Neural progenitor cell (in vitro differentiated cells): ENCODE results near the gene PLEKHG1. TPM values are rescaled to one million over a fixed set of nuclear protein-coding genes. Genes with fewer than 3 reads are reported as not detected.

Source experiments
- DNase-seq: peaks from one replicate; pipeline ENCODE4 v3.0.0-alpha.2; 2016; ENCODE audit warnings: low spot score
- H2AFZ ChIP-seq: fragments of 200-600 bp; sonication (generic); replicated peaks from 2 replicates; pipeline ENCODE4 v1.6.1; 2016; ENCODE audit warnings: antibody characterized with exemption
- H3F3A ChIP-seq: fragments of 200-600 bp; sonication (generic); 2 replicates; pipeline ENCODE4 v1.6.1; 2016; ENCODE audit warnings: antibody characterized with exemption, low read depth
- H3K27ac ChIP-seq: fragments of 200-600 bp; sonication (generic); 2 replicates; pipeline ENCODE4 v1.5.1; 2016; ENCODE audit warnings: mild to moderate bottlenecking
- H3K27me3 ChIP-seq: fragments of 200-600 bp; sonication (generic); 2 replicates; pipeline ENCODE4 v1.6.1; 2016; ENCODE audit warnings: mild to moderate bottlenecking, moderate library complexity
- H3K36me3 ChIP-seq: fragments of 200-600 bp; sonication (generic); 2 replicates; pipeline ENCODE4 v1.5.1; 2016
- H3K4me1 ChIP-seq: fragments of 200-600 bp; sonication (generic); 2 replicates; pipeline ENCODE4 v1.6.1; 2016; ENCODE audit warnings: mixed run types
- H3K4me2 ChIP-seq: fragments of 200-600 bp; sonication (generic); 2 replicates; pipeline ENCODE4 v1.6.1; 2016
- H3K4me3 ChIP-seq: fragments of 200-600 bp; sonication (generic); 2 replicates; pipeline ENCODE4 v1.5.1; 2016
- H3K79me2 ChIP-seq: fragments of 200-600 bp; sonication (generic); 2 replicates; pipeline ENCODE4 v1.6.1; 2016; ENCODE audit warnings: low read depth
- H3K9ac ChIP-seq: fragments of 200-600 bp; sonication (generic); 2 replicates; pipeline ENCODE4 v1.6.1; 2016
- H3K9me3 ChIP-seq: fragments of 200-600 bp; sonication (generic); 2 replicates; pipeline ENCODE4 v1.5.1; 2016; ENCODE audit warnings: low read depth
- H4K20me1 ChIP-seq: fragments of 200-600 bp; sonication (generic); 2 replicates; pipeline ENCODE4 v1.6.1; 2016; ENCODE audit warnings: low read depth
- H3K27ac Mint-ChIP-seq: 3 replicates; pipeline ENCODE4 v1.8.0; 2021; ENCODE audit warnings: mixed read lengths
- H3K27me3 Mint-ChIP-seq: 2 replicates; pipeline ENCODE4 v1.8.0; 2022; ENCODE audit warnings: low read depth, mild to moderate bottlenecking, inconsistent platforms, moderate library complexity, mixed read lengths; ENCODE audit not compliant: insufficient read depth
- H3K36me3 Mint-ChIP-seq: 3 replicates; pipeline ENCODE4 v1.8.0; 2021; ENCODE audit warnings: mixed read lengths
- H3K4me1 Mint-ChIP-seq: 3 replicates; pipeline ENCODE4 v1.8.0; 2021; ENCODE audit warnings: mixed read lengths
- H3K4me3 Mint-ChIP-seq: 3 replicates; pipeline ENCODE4 v1.8.0; 2021; ENCODE audit warnings: mild to moderate bottlenecking, moderate library complexity, mixed read lengths
- H3K9me3 Mint-ChIP-seq: 3 replicates; pipeline ENCODE4 v1.8.0; 2020; ENCODE audit warnings: mixed read lengths
- CTCF ChIP-seq: fragments of 200-600 bp; sonication (generic); IDR thresholded peaks from 2 replicates; pipeline ENCODE4 v1.5.1; 2017; ENCODE audit warnings: antibody characterized with exemption, mild to moderate bottlenecking
- EZH2 ChIP-seq: fragments of 200-600 bp; sonication (generic); IDR thresholded peaks from 2 replicates; pipeline ENCODE4 v1.6.1; 2017; ENCODE audit warnings: antibody characterized with exemption, mild to moderate bottlenecking, moderate library complexity
- EZH2phosphoT487 ChIP-seq: fragments of 200-600 bp; sonication (generic); IDR thresholded peaks from 2 replicates; pipeline ENCODE4 v1.6.1; 2017; ENCODE audit warnings: antibody characterized with exemption
- total RNA-seq: library from RNA; depleted of rRNA; stranded (reverse); fragments of >200 nt; gene quantifications from 2 replicates; pipeline ENCODE4 v1.2.3, GENCODE V29; 2015; ENCODE audit warnings: low replicate concordance

The PLEKHG1 gene
- total RNA-seq, 1 donor from 2014 or later: 4.7 TPM

GRCh38 chr6:150560004-150560883 lies 39.4 kb upstream of the PLEKHG1 start:
- H3K27me3 Mint-ChIP-seq: peaks cover 4% of the 10 kb centered on the region
- no peaks in the 10 kb centered on the region for H3F3A ChIP-seq

DNA sequence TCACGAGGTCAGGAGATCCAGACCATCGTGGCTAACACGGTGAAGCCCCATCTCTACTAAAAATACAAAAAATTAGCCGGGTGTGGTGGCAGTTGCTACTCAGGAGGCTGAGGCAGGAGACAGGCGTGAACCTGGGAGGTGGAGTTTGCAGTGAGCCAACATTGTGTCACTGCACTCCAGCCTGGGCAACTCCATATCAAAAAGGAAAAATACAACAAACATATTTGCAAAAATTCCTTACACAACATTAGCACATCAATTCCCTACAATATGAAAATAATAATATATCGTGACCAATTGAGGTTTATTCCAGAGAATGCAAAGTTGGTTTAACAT lies 38.8 kb upstream of the PLEKHG1 start:
- Mint-ChIP-seq H3K27me3 (peaks cover 4% of the 10 kb centered on the region), H3K27ac (no peak overlapping the region), H3K4me1 (peaks cover 8% of the 10 kb centered on the region), H3K9me3 (peaks cover 12% of the 10 kb centered on the region), H3K4me3 (no peak overlapping the region), H3K36me3 (no peaks in the 10 kb centered on the region)
- no peak for TF ChIP-seq EZH2phosphoT487
- no peak for TF ChIP-seq EZH2
- TF ChIP-seq CTCF: no peak
- no peaks in the 10 kb centered on the region for H3F3A ChIP-seq
- no peaks in the 10 kb centered on the region for H3K27me3 ChIP-seq
- DNase-seq: no peak
- no peaks in the 10 kb centered on the region for H3K36me3 ChIP-seq
- H3K27ac ChIP-seq: no peak overlapping the region
- H3K9ac ChIP-seq: no peak overlapping the region
- no peak overlapping the region for H2AFZ ChIP-seq
- H3K79me2 ChIP-seq: no peaks in the 10 kb centered on the region
- H3K4me2 ChIP-seq: no peak overlapping the region
- no peaks in the 10 kb centered on the region for H3K4me1 ChIP-seq
- no peaks in the 10 kb centered on the region for H3K9me3 ChIP-seq
- H3K4me3 ChIP-seq: no peak overlapping the region
- no peaks in the 10 kb centered on the region for H4K20me1 ChIP-seq

More at GRCh38 chr6:150560004-150560883, 39.4 kb upstream of the PLEKHG1 start:
- Histone ChIP-seq H3K9ac (no peak overlapping the region), H2AFZ (no peak overlapping the region), H3K4me3 (no peak overlapping the region), H3K9me3 (no peaks in the 10 kb centered on the region), H3K27ac (no peak overlapping the region), H3K4me1 (no peaks in the 10 kb centered on the region), H3K36me3 (no peaks in the 10 kb centered on the region), H3K4me2 (no peak overlapping the region), H3K27me3 (no peaks in the 10 kb centered on the region), H4K20me1 (no peaks in the 10 kb centered on the region), H3K79me2 (no peaks in the 10 kb centered on the region)
- H3K4me1 Mint-ChIP-seq: peaks cover 3% of the 10 kb centered on the region
- no peak overlapping the region for H3K4me3 Mint-ChIP-seq
- TF ChIP-seq CTCF: no peak
- no peak for TF ChIP-seq EZH2phosphoT487
- TF ChIP-seq EZH2: no peak
- no peak overlapping the region for H3K27ac Mint-ChIP-seq
- DNase-seq: no peak
- peaks cover 12% of the 10 kb centered on the region for H3K9me3 Mint-ChIP-seq
- H3K36me3 Mint-ChIP-seq: no peaks in the 10 kb centered on the region

DNA sequence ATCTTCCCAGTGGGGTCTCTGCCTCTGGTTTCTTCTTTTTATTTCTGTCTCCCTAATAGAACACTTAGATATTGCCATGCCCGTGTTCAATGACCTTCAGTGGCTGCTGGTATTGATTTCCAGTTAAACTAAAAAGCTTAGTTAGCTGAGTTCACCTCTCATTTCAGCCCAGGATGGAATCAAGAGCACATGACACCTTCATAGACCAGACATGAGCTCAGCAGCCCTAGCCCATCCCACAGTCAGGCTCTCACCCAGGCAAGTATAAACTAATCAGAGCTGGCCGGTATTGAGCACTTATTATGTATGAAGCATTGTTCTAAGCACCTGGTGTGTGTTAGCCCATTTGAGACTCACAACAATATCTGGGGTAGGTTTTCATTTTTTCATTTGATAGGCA lies 33.7 kb upstream of the PLEKHG1 start:
- peaks cover under 1% of the 10 kb centered on the region for H3K9me3 Mint-ChIP-seq
- Histone ChIP-seq H4K20me1 (no peaks in the 10 kb centered on the region), H3F3A (no peaks in the 10 kb centered on the region), H3K27me3 (no peaks in the 10 kb centered on the region), H3K27ac (no peak overlapping the region), H3K36me3 (no peaks in the 10 kb centered on the region), H3K4me1 (no peaks in the 10 kb centered on the region), H2AFZ (no peak overlapping the region), H3K79me2 (no peaks in the 10 kb centered on the region), H3K9ac (no peak overlapping the region), H3K4me3 (no peak overlapping the region), H3K4me2 (no peak overlapping the region), H3K9me3 (no peaks in the 10 kb centered on the region)
- TF ChIP-seq EZH2 (no peak), CTCF (no peak), EZH2phosphoT487 (no peak)
- peaks cover 5% of the 10 kb centered on the region for H3K27me3 Mint-ChIP-seq
- no peak for DNase-seq
- H3K27ac Mint-ChIP-seq: peak overlapping the region; percentile 49
- peaks cover 9% of the 10 kb centered on the region for H3K4me1 Mint-ChIP-seq
- H3K4me3 Mint-ChIP-seq: no peak overlapping the region
- H3K36me3 Mint-ChIP-seq: no peaks in the 10 kb centered on the region
